COLO829 (cell line): ENCODE results near the gene RADIL.
A peak's percentile ranks its signal among the peaks of the same experiment; 100 is the strongest.

Experiments used
- DNase-seq: peaks from one replicate; pipeline ENCODE4 v3.0.0; 2012; ENCODE audit warnings: low spot score

RADIL gene

GRCh38 chr7:4851459-4852422, 31.8 kb downstream of the RADIL start:
- peak; percentile 19 for DNase-seq

GRCh38 chr7:4850262-4850795, 33.2 kb downstream of the RADIL start:
- no peak for DNase-seq

- peak; percentile 30 for DNase-seq
Measured at GRCh38 chr7:4849390-4849789, 34.1 kb downstream of the RADIL start.

- no peak for DNase-seq
Measured at GRCh38 chr7:4845740-4846142, 37.8 kb downstream of the RADIL start.

GRCh38 chr7:4842319-4843064, 41.0 kb downstream of the RADIL start:
- DNase-seq: no peak

- no peak for DNase-seq
Measured at GRCh38 chr7:4841836-4842235, 41.7 kb downstream of the RADIL start.

GRCh38 chr7:4841007-4841784, 42.3 kb downstream of the RADIL start:
- DNase-seq: no peak

GRCh38 chr7:4840079-4840501, 43.4 kb downstream of the RADIL start:
- DNase-seq: no peak

GRCh38 chr7:4838626-4839334, 44.7 kb downstream of the RADIL start:
- no peak for DNase-seq

- no peak for DNase-seq
Measured at GRCh38 chr7:4837803-4838625, 45.5 kb downstream of the RADIL start.

GRCh38 chr7:4837041-4837802, 46.3 kb downstream of the RADIL start:
- no peak for DNase-seq

GRCh38 chr7:4836206-4836661, 47.3 kb downstream of the RADIL start:
- no peak for DNase-seq

- DNase-seq: no peak
Measured at GRCh38 chr7:4835398-4836205, 47.9 kb downstream of the RADIL start.

- no peak for DNase-seq
Measured at GRCh38 chr7:4834601-4835397, 48.7 kb downstream of the RADIL start.

- DNase-seq: no peak
Measured at GRCh38 chr7:4833691-4834600, 49.6 kb downstream of the RADIL start.

- DNase-seq: no peak
Measured at GRCh38 chr7:4833176-4833575, 50.3 kb downstream of the RADIL start.

- DNase-seq: no peak
Measured at GRCh38 chr7:4832711-4833110, 50.8 kb downstream of the RADIL start.
